ENCODE results near the gene LIPI. TPM values are rescaled to one million over a fixed set of nuclear protein-coding genes. Genes with fewer than 3 reads are reported as not detected.

The LIPI gene
- polyA plus RNA-seq, 1 of the 3 experiments (the other 2 are of a cell fraction) = not detected

- Histone ChIP-seq H3K79me2 (ENCODE audit: insufficient read depth) (no peaks in the 10 kb centered on the region), H3K9ac (no peak overlapping the region), H3K27me3 (ENCODE audit: insufficient read depth) (no peaks in the 10 kb centered on the region), H2AFZ (ENCODE audit: low read depth) (no peak overlapping the region), H3K9me3 (no peaks in the 10 kb centered on the region), H3K4me2 (no peak overlapping the region), H3K9me2 (no peaks in the 10 kb centered on the region), H4K20me1 (ENCODE audit: insufficient read depth) (no peaks in the 10 kb centered on the region), H3K4me3 (ENCODE audit: low read depth in 2 of 2, low read length in 1 of 2) (no peak overlapping the region), H3K4me1 (ENCODE audit: control insufficient read depth in 1 of 2, insufficient read depth in 2 of 2, low read depth in 1 of 2, low read length in 1 of 2) (no peaks in the 10 kb centered on the region), H3K36me3 (replicated peaks in 1 of 2; ENCODE audit: control insufficient read depth in 1 of 2, insufficient read depth in 2 of 2, low read length in 1 of 2) (no peaks in the 10 kb centered on the region), H3F3A (replicated peaks; ENCODE audit: insufficient read depth) (no peaks in the 10 kb centered on the region), H3K27ac (ENCODE audit: low read depth in 2 of 2, low read length in 1 of 2) (no peak overlapping the region)
- CTCF ChIA-PET = no interaction called here
- 98% methylated on average over 19 of the region's 32 CpGs for WGBS (ENCODE audit: low lambda C conversion rate)
- TF ChIP-seq, protein P1, sequence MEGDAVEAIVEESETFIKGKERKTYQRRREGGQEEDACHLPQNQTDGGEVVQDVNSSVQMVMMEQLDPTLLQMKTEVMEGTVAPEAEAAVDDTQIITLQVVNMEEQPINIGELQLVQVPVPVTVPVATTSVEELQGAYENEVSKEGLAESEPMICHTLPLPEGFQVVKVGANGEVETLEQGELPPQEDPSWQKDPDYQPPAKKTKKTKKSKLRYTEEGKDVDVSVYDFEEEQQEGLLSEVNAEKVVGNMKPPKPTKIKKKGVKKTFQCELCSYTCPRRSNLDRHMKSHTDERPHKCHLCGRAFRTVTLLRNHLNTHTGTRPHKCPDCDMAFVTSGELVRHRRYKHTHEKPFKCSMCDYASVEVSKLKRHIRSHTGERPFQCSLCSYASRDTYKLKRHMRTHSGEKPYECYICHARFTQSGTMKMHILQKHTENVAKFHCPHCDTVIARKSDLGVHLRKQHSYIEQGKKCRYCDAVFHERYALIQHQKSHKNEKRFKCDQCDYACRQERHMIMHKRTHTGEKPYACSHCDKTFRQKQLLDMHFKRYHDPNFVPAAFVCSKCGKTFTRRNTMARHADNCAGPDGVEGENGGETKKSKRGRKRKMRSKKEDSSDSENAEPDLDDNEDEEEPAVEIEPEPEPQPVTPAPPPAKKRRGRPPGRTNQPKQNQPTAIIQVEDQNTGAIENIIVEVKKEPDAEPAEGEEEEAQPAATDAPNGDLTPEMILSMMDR (IDR thresholded peaks at IDR 0.05) = no peak
- TF ChIP-seq FOSL2 (IDR thresholded peaks at IDR 0.05; ENCODE audit: borderline replicate concordance, low read depth) (no peak), RXRA (IDR thresholded peaks at IDR 0.05; ENCODE audit: borderline replicate concordance, low read depth) (no peak)
- POLR2A ChIA-PET = no interaction called here
- DNase-seq = no peak
These were observed 135.2 kb downstream of the LIPI start for GRCh38 chr21:14075346-14076142.

- Histone ChIP-seq H3K4me2 (no peak overlapping the region), H3K9me3 (no peaks in the 10 kb centered on the region), H3F3A (replicated peaks; ENCODE audit: insufficient read depth) (no peaks in the 10 kb centered on the region), H3K9ac (no peak overlapping the region), H3K4me1 (ENCODE audit: control insufficient read depth in 1 of 2, insufficient read depth in 2 of 2, low read depth in 1 of 2, low read length in 1 of 2) (no peaks in the 10 kb centered on the region; a peak in 1 of 4 replicates), H3K27ac (ENCODE audit: low read depth in 2 of 2, low read length in 1 of 2) (no peak overlapping the region), H3K27me3 (ENCODE audit: insufficient read depth) (no peaks in the 10 kb centered on the region), H3K79me2 (ENCODE audit: insufficient read depth) (no peaks in the 10 kb centered on the region), H3K9me2 (no peaks in the 10 kb centered on the region), H4K20me1 (ENCODE audit: insufficient read depth) (no peaks in the 10 kb centered on the region), H3K36me3 (replicated peaks in 1 of 2; ENCODE audit: control insufficient read depth in 1 of 2, insufficient read depth in 2 of 2, low read length in 1 of 2) (no peaks in the 10 kb centered on the region), H2AFZ (ENCODE audit: low read depth) (no peak overlapping the region), H3K4me3 (ENCODE audit: low read depth in 2 of 2, low read length in 1 of 2) (no peak overlapping the region)
- no peak for DNase-seq
- TF ChIP-seq SIN3A (IDR thresholded peaks at IDR 0.05; ENCODE audit: borderline replicate concordance, low read depth, low read length) (no peak), RXRA (IDR thresholded peaks at IDR 0.05; ENCODE audit: borderline replicate concordance, low read depth) (no peak), FOXM1 (IDR thresholded peaks at IDR 0.05; ENCODE audit: low read depth) (no peak), TAF1 (IDR thresholded peaks at IDR 0.05; ENCODE audit: borderline replicate concordance, low read depth, low read length) (no peak), FOSL2 (IDR thresholded peaks at IDR 0.05; ENCODE audit: borderline replicate concordance, low read depth) (no peak), RFX5 (IDR thresholded peaks at IDR 0.05; ENCODE audit: low read length) (no peak), SMC3 (IDR thresholded peaks at IDR 0.05; ENCODE audit: low read depth, low read length) (no peak), IRF3 (IDR thresholded peaks at IDR 0.05; ENCODE audit: low read depth, low read length) (no peak), EZH2phosphoT487 (IDR thresholded peaks at IDR 0.05; ENCODE audit: borderline replicate concordance, low read depth) (no peak), MXI1 (IDR thresholded peaks at IDR 0.05; ENCODE audit: low read depth, low read length) (no peak), POLR2AphosphoS5 (IDR thresholded peaks at IDR 0.05; ENCODE audit: low read depth, low read length) (no peak), ELF1 (IDR thresholded peaks at IDR 0.05) (no peak), NRF1 (IDR thresholded peaks at IDR 0.05; ENCODE audit: low read depth, low read length) (no peak), MEF2A (IDR thresholded peaks at IDR 0.05; ENCODE audit: borderline replicate concordance, low read depth) (no peak), JUND (IDR thresholded peaks at IDR 0.05) (no peak), TCF12 (IDR thresholded peaks at IDR 0.05) (no peak)
- TF ChIP-seq, protein P2, sequence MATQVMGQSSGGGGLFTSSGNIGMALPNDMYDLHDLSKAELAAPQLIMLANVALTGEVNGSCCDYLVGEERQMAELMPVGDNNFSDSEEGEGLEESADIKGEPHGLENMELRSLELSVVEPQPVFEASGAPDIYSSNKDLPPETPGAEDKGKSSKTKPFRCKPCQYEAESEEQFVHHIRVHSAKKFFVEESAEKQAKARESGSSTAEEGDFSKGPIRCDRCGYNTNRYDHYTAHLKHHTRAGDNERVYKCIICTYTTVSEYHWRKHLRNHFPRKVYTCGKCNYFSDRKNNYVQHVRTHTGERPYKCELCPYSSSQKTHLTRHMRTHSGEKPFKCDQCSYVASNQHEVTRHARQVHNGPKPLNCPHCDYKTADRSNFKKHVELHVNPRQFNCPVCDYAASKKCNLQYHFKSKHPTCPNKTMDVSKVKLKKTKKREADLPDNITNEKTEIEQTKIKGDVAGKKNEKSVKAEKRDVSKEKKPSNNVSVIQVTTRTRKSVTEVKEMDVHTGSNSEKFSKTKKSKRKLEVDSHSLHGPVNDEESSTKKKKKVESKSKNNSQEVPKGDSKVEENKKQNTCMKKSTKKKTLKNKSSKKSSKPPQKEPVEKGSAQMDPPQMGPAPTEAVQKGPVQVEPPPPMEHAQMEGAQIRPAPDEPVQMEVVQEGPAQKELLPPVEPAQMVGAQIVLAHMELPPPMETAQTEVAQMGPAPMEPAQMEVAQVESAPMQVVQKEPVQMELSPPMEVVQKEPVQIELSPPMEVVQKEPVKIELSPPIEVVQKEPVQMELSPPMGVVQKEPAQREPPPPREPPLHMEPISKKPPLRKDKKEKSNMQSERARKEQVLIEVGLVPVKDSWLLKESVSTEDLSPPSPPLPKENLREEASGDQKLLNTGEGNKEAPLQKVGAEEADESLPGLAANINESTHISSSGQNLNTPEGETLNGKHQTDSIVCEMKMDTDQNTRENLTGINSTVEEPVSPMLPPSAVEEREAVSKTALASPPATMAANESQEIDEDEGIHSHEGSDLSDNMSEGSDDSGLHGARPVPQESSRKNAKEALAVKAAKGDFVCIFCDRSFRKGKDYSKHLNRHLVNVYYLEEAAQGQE (IDR thresholded peaks at IDR 0.05; ENCODE audit: low read depth, low read length) = no peak
- ChIA-PET CTCF (no interaction called here), POLR2A (no interaction called here)
- 81% methylated on average over 17 of the region's 17 CpGs for WGBS (ENCODE audit: low lambda C conversion rate)
These were observed 136.6 kb downstream of the LIPI start for GRCh38 chr21:14074177-14074576.

All from SK-N-SH (cell line).